Measurements from ENCODE around the gene RALY.

RALY gene

GRCh38 chr20:34058831-34059230 lies 65.1 kb downstream of the RALY start:
- TF ChIP-seq ARNTL (CRISPR knock-in tag; IDR thresholded peaks at IDR 0.05; ENCODE audit: borderline replicate concordance, low read depth) (no peak), PPARA (CRISPR knock-in tag; IDR thresholded peaks at IDR 0.05; ENCODE audit: borderline replicate concordance) (no peak), PATZ1 (CRISPR knock-in tag; IDR thresholded peaks at IDR 0.05; ENCODE audit: borderline replicate concordance) (no peak), ZNF8 (CRISPR knock-in tag; IDR thresholded peaks at IDR 0.05) (no peak), TCF4 (CRISPR knock-in tag; IDR thresholded peaks at IDR 0.05; ENCODE audit: borderline replicate concordance) (no peak), RARB (CRISPR knock-in tag; IDR thresholded peaks at IDR 0.05) (no peak), CSDC2 (CRISPR knock-in tag; IDR thresholded peaks at IDR 0.05) (no peak), TOX (CRISPR knock-in tag; IDR thresholded peaks at IDR 0.05; ENCODE audit: borderline replicate concordance) (no peak), ISL1 (CRISPR knock-in tag; IDR thresholded peaks at IDR 0.05) (no peak), ESRRG (CRISPR knock-in tag; IDR thresholded peaks at IDR 0.05) (no peak), TSHZ2 (CRISPR knock-in tag; IDR thresholded peaks at IDR 0.05) (no peak), ZNF565 (CRISPR knock-in tag; conservative IDR thresholded peaks at IDR 0.05; ENCODE audit: low read depth) (no peak), ZNF70 (CRISPR knock-in tag; IDR thresholded peaks at IDR 0.05) (no peak), CREB5 (CRISPR knock-in tag; IDR thresholded peaks at IDR 0.05; ENCODE audit: low read depth) (no peak), ZC3H10 (CRISPR knock-in tag; IDR thresholded peaks at IDR 0.05) (no peak)
- ATAC-seq = no peak

- TF ChIP-seq TCF4 (CRISPR knock-in tag; IDR thresholded peaks at IDR 0.05; ENCODE audit: borderline replicate concordance) (no peak), ZC3H10 (CRISPR knock-in tag; IDR thresholded peaks at IDR 0.05) (no peak), TOX (CRISPR knock-in tag; IDR thresholded peaks at IDR 0.05; ENCODE audit: borderline replicate concordance) (no peak), RARB (CRISPR knock-in tag; IDR thresholded peaks at IDR 0.05) (no peak), CREB5 (CRISPR knock-in tag; IDR thresholded peaks at IDR 0.05; ENCODE audit: low read depth) (no peak), OSR1 (CRISPR knock-in tag; IDR thresholded peaks at IDR 0.05) (no peak), ZNF8 (CRISPR knock-in tag; IDR thresholded peaks at IDR 0.05) (no peak), ARNTL (CRISPR knock-in tag; IDR thresholded peaks at IDR 0.05; ENCODE audit: borderline replicate concordance, low read depth) (no peak), GLIS3 (CRISPR knock-in tag; IDR thresholded peaks at IDR 0.05) (no peak), ZNF70 (CRISPR knock-in tag; IDR thresholded peaks at IDR 0.05) (no peak), ISL1 (CRISPR knock-in tag; IDR thresholded peaks at IDR 0.05) (no peak), ZFP3 (CRISPR knock-in tag; IDR thresholded peaks at IDR 0.05) (no peak), ZFP30 (CRISPR knock-in tag; IDR thresholded peaks at IDR 0.05) (no peak), CSDC2 (CRISPR knock-in tag; IDR thresholded peaks at IDR 0.05) (no peak), TSHZ2 (CRISPR knock-in tag; IDR thresholded peaks at IDR 0.05) (no peak), SNAI2 (CRISPR knock-in tag; IDR thresholded peaks at IDR 0.05) (no peak), BACH2 (CRISPR knock-in tag; IDR thresholded peaks at IDR 0.05; ENCODE audit: borderline replicate concordance) (no peak)
- ATAC-seq = no peak
Observed at GRCh38 chr20:34060970-34061369, 67.3 kb downstream of the RALY start.
